SH-SY5Y (cell line): ENCODE results near the gene PAPSS2.

Source experiments
- GATA2 ChIP-seq: IDR thresholded peaks from 2 replicates; pipeline ENCODE4 v1.6.1; 2011; ENCODE audit warnings: mild to moderate bottlenecking, low read depth, low read length
- GATA3 ChIP-seq: IDR thresholded peaks from 2 replicates; pipeline ENCODE4 v1.6.1; 2011; ENCODE audit warnings: low read depth, mild to moderate bottlenecking, low read length, moderate library complexity

- TF ChIP-seq GATA2 (no peak), GATA3 (no peak)
These were observed 116.7 kb downstream of the PAPSS2 start for GRCh38 chr10:87776328-87776727.
